GM19328 (cell line): ENCODE measurements around the gene PCDH17.

Experiments used
- ATAC-seq: cut with Tn5 transposase; IDR thresholded peaks from one replicate; pipeline ENCODE4 v1.9.1; 2021; ENCODE audit warnings: mild to moderate bottlenecking, moderate library complexity; ENCODE audit not compliant: unreplicated experiment

PCDH17 gene

GRCh38 chr13:57633950-57634838 lies 2.6 kb downstream of the PCDH17 start:
- no peak for ATAC-seq

GRCh38 chr13:57634839-57635165 lies 3.3 kb downstream of the PCDH17 start:
- ATAC-seq = no peak

GRCh38 chr13:57635541-57636085 lies 4.1 kb downstream of the PCDH17 start:
- no peak for ATAC-seq

GRCh38 chr13:57636816-57637215 lies 5.3 kb downstream of the PCDH17 start:
- no peak for ATAC-seq

GRCh38 chr13:57637515-57637914 lies 6.0 kb downstream of the PCDH17 start:
- no peak for ATAC-seq

GRCh38 chr13:57638186-57638890 lies 6.8 kb downstream of the PCDH17 start:
- no peak for ATAC-seq

- ATAC-seq = no peak
Observed at GRCh38 chr13:57640607-57641006, 9.1 kb downstream of the PCDH17 start.

GRCh38 chr13:57641051-57641450 lies 9.5 kb downstream of the PCDH17 start:
- ATAC-seq = no peak

GRCh38 chr13:57644106-57644505 lies 12.6 kb downstream of the PCDH17 start:
- ATAC-seq = no peak

GRCh38 chr13:57653229-57653989 lies 21.9 kb downstream of the PCDH17 start:
- ATAC-seq = no peak

GRCh38 chr13:57665481-57665880 lies 33.9 kb downstream of the PCDH17 start:
- ATAC-seq = no peak

- no peak for ATAC-seq
Observed at GRCh38 chr13:57666131-57666953, 34.8 kb downstream of the PCDH17 start.

GRCh38 chr13:57672168-57672567 lies 40.6 kb downstream of the PCDH17 start:
- no peak for ATAC-seq

- no peak for ATAC-seq
Observed at GRCh38 chr13:57673197-57673596, 41.7 kb downstream of the PCDH17 start.

- ATAC-seq = no peak
Observed at GRCh38 chr13:57675526-57675925, 44.0 kb downstream of the PCDH17 start.

GRCh38 chr13:57680609-57681008 lies 49.1 kb downstream of the PCDH17 start:
- ATAC-seq = no peak

GRCh38 chr13:57682128-57682716 lies 50.7 kb downstream of the PCDH17 start:
- ATAC-seq = no peak

- ATAC-seq = no peak
Observed at GRCh38 chr13:57698851-57699250, 67.3 kb downstream of the PCDH17 start.

- no peak for ATAC-seq
Observed at GRCh38 chr13:57704031-57704430, 72.5 kb downstream of the PCDH17 start.

GRCh38 chr13:57716295-57716694 lies 84.8 kb downstream of the PCDH17 start:
- no peak for ATAC-seq
